HEK293T (cell line): ENCODE results near the gene CASQ2.

ENCODE experiments used
- BHLHE40 ChIP-seq: fragments of 450-650 bp; IDR thresholded peaks from 2 replicates; pipeline ENCODE4 v1.6.1; 2016; ENCODE audit warnings: mild to moderate bottlenecking, moderate library complexity, borderline replicate concordance
- FOXK2 ChIP-seq: fragments of 450-650 bp; IDR thresholded peaks from 2 replicates; pipeline ENCODE4 v1.6.1; 2016; ENCODE audit warnings: mild to moderate bottlenecking
- FOXM1 ChIP-seq: fragments of 450-650 bp; IDR thresholded peaks from 2 replicates; pipeline ENCODE4 v1.6.1; 2017; ENCODE audit warnings: mild to moderate bottlenecking, borderline replicate concordance
- SP1 ChIP-seq: fragments of 450-650 bp; IDR thresholded peaks from 2 replicates; pipeline ENCODE4 v1.6.1; 2017

- TF ChIP-seq SP1 (no peak), FOXM1 (no peak), FOXK2 (no peak), BHLHE40 (no peak)
These were observed 14.7 kb downstream of the CASQ2 start for GRCh38 chr1:115753830-115754229.
